CD4-positive, alpha-beta T cell (primary cell): ENCODE results near the gene XPNPEP3. TPM values are rescaled to one million over a fixed set of nuclear protein-coding genes. Genes with fewer than 3 reads are reported as not detected.

Experiments used
- ATAC-seq: fragments of 200-7000 bp; cut with Tn5 transposase; one replicate; pipeline ENCODE4 v1.10.0; 2022; ENCODE audit warnings: mild to moderate bottlenecking; ENCODE audit not compliant: poor library complexity
- CTCF ChIA-PET: fragments of 350-600 bp; sonication (Branson Sonifier 250); formaldehyde crosslinking; loops from one replicate; lab custom pipeline; 2021; ENCODE audit warnings: antibody characterized with exemption, inconsistent platforms; lab: Charles Lee
- POLR2A ChIA-PET: fragments of 350-600 bp; sonication (Branson Sonifier 250); formaldehyde crosslinking; loops from one replicate; lab custom pipeline; 2021; ENCODE audit warnings: antibody characterized with exemption, inconsistent platforms; lab: Charles Lee
- DNase-seq, 14 experiments: peaks; one replicate each; pipeline ENCODE4 v3.0.0-alpha.2; 2013 to 2020; ENCODE audit warnings: mixed read lengths in 2 of 14
- H3K27ac ChIP-seq, 2 donors: one replicate each; pipeline versions ENCODE4 v1.5.1 to v1.7.0; 2013; ENCODE audit warnings: low read length in 2 of 2, low read depth in 1 of 2, mild to moderate bottlenecking in 1 of 2
- H3K27me3 ChIP-seq, 2 experiments: 1 replicate in 1 of 2; 2 replicates in 1 of 2; pipeline versions ENCODE4 v1.6.1 to v1.7.0; 2013; ENCODE audit warnings: low read length in 2 of 2, control low read depth in 1 of 2, mild to moderate bottlenecking in 1 of 2, moderate library complexity in 1 of 2; ENCODE audit not compliant: insufficient read depth in 2 of 2, control insufficient read depth in 1 of 2
- H3K36me3 ChIP-seq: one replicate; pipeline ENCODE4 v1.6.1; 2013; ENCODE audit warnings: low read length, control low read depth; ENCODE audit not compliant: insufficient read depth
- H3K4me1 ChIP-seq: one replicate; pipeline ENCODE4 v1.6.1; 2013; ENCODE audit warnings: low read length, control low read depth; ENCODE audit not compliant: insufficient read depth
- H3K4me3 ChIP-seq: one replicate; pipeline ENCODE4 v1.5.1; 2013; ENCODE audit warnings: mild to moderate bottlenecking, low read length, moderate library complexity
- H3K9me3 ChIP-seq, 2 experiments: 1 replicate in 1 of 2; 2 replicates in 1 of 2; pipeline versions ENCODE4 v1.6.1 to v1.7.0; 2013; ENCODE audit warnings: low read length in 2 of 2, mild to moderate bottlenecking in 2 of 2, control low read depth in 1 of 2, moderate library complexity in 1 of 2; ENCODE audit not compliant: control insufficient read depth in 1 of 2, insufficient read depth in 1 of 2
- H3K27ac Mint-ChIP-seq: one replicate; pipeline ENCODE4 v1.8.0; 2020; ENCODE audit warnings: mixed read lengths
- H3K27me3 Mint-ChIP-seq: one replicate; pipeline ENCODE4 v1.8.0; 2021; ENCODE audit warnings: mixed read lengths
- H3K36me3 Mint-ChIP-seq: one replicate; pipeline ENCODE4 v1.8.0; 2021; ENCODE audit warnings: low read depth, mixed read lengths
- H3K4me1 Mint-ChIP-seq: one replicate; pipeline ENCODE4 v1.8.0; 2021; ENCODE audit warnings: low read depth, mixed read lengths
- H3K4me3 Mint-ChIP-seq: one replicate; pipeline ENCODE4 v1.8.0; 2020; ENCODE audit warnings: mild to moderate bottlenecking, mixed read lengths
- H3K9me3 Mint-ChIP-seq: one replicate; pipeline ENCODE4 v1.8.0; 2020; ENCODE audit warnings: mixed read lengths
- intact Hi-C, 2 experiments: fragments of 100-400 bp; cut with DNase I in 1 of 2; cut with micrococcal nuclease in 1 of 2; formaldehyde crosslinking; loops; one replicate each; pipeline versions ENCODE4 v1.15.1 to v1.9.0; 2023 to 2025; cut with DNase I, micrococcal nuclease
- total RNA-seq, 174 experiments: library from RNA in 2 of 174; stranded (reverse) in 2 of 174; gene quantifications; one replicate each; pipeline ENCODE4 v1.2.3 and lab custom pipeline; 2021 to 2026
- TF ChIP-seq, protein P1 (sequence below): fragments of 200-600 bp; IDR thresholded peaks from one replicate; pipeline ENCODE4 v1.8.0; 2022; ENCODE audit warnings: antibody characterized with exemption, mild to moderate bottlenecking

The XPNPEP3 gene
- total RNA-seq, 2 experiments from 2014 or later, result 16.3 to 17.9 TPM

DNA sequence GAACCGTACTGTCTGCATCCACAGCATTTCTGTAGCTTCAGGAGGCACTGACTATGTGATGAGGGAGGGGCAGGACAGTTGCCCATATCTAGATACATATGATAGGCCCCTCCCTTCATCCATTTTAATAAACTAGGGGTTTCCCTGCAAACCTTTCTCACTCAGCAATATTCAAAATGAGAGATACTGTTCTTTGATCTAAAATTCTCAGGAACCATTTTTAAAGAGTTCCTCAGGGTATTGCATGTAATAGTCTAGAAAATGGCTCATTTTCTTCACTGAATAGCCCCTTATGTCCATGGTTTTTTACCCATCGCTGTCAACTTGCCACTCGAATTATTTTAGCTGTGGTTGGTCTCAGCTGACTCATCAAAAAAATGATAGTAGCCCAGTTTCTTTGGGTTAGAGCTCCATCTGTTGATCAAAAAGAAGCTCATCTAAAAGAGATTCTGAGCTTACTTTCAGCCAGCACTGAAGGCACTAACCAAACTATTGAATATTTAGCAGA is 42.0 kb downstream of the XPNPEP3 start:
- ChIA-PET POLR2A (interaction anchor here (0.6 to 1.4 kb wide), 10 partner anchors 24 to 411 kb away, joined by 3 to 7 read pairs (median 4); partner anchors contain the start of genes RBX1 and ST13), CTCF (interaction anchor here (0.6 to 1.8 kb wide), 6 partner anchors 17 to 874 kb away, joined by 3 to 10 read pairs (median 3); partner anchors contain the start of genes SLC25A17 and XPNPEP3)
- Mint-ChIP-seq H3K4me1 (peaks cover 6% of the 10 kb centered on the region), H3K27me3 (no peaks in the 10 kb centered on the region), H3K36me3 (peaks cover 18% of the 10 kb centered on the region), H3K4me3 (no peak overlapping the region), H3K9me3 (no peaks in the 10 kb centered on the region), H3K27ac (no peak overlapping the region)
- H3K4me1 ChIP-seq, result peaks cover 3% of the 10 kb centered on the region
- ATAC-seq (peak; percentile 60), DNase-seq (peak in 4 of 14 experiments; percentile 4 to 73 (median 68))
- H3K27ac ChIP-seq, result no peak overlapping the region
- H3K9me3 ChIP-seq, result no peaks in the 10 kb centered on the region
- no peak overlapping the region for H3K4me3 ChIP-seq
- no peaks in the 10 kb centered on the region for H3K27me3 ChIP-seq
- intact Hi-C loops, result loop anchor here (1.0 to 5.0 kb wide), 4 partner anchors 42 to 462 kb away; partner anchors contain the start of genes ST13 (in 1 of the 2) and XPNPEP3 (in 1 of the 2)
- TF ChIP-seq, protein P1, sequence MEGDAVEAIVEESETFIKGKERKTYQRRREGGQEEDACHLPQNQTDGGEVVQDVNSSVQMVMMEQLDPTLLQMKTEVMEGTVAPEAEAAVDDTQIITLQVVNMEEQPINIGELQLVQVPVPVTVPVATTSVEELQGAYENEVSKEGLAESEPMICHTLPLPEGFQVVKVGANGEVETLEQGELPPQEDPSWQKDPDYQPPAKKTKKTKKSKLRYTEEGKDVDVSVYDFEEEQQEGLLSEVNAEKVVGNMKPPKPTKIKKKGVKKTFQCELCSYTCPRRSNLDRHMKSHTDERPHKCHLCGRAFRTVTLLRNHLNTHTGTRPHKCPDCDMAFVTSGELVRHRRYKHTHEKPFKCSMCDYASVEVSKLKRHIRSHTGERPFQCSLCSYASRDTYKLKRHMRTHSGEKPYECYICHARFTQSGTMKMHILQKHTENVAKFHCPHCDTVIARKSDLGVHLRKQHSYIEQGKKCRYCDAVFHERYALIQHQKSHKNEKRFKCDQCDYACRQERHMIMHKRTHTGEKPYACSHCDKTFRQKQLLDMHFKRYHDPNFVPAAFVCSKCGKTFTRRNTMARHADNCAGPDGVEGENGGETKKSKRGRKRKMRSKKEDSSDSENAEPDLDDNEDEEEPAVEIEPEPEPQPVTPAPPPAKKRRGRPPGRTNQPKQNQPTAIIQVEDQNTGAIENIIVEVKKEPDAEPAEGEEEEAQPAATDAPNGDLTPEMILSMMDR, result peak; percentile 54
- H3K36me3 ChIP-seq, result peaks cover 4% of the 10 kb centered on the region

GRCh38 chr22:40904101-40904500 is 47.2 kb downstream of the XPNPEP3 start:
- CTCF ChIA-PET, result no interaction called here
- no peak for DNase-seq
- no peak overlapping the region for H3K27ac Mint-ChIP-seq
- intact Hi-C loops, result no loop called here
- TF ChIP-seq, protein P1, result no peak
- H3K27me3 Mint-ChIP-seq, result no peaks in the 10 kb centered on the region
- H3K9me3 Mint-ChIP-seq, result no peaks in the 10 kb centered on the region
- H3K9me3 ChIP-seq, result no peaks in the 10 kb centered on the region
- POLR2A ChIA-PET, result no interaction called here
- no peak overlapping the region for H3K4me3 Mint-ChIP-seq
- peaks cover 9% of the 10 kb centered on the region for H3K36me3 ChIP-seq
- ATAC-seq, result no peak
- H3K4me3 ChIP-seq, result no peak overlapping the region
- no peaks in the 10 kb centered on the region for H3K4me1 ChIP-seq
- H3K36me3 Mint-ChIP-seq, result peaks cover 43% of the 10 kb centered on the region
- H3K27me3 ChIP-seq, result no peaks in the 10 kb centered on the region
- peaks cover 2% of the 10 kb centered on the region for H3K4me1 Mint-ChIP-seq
- no peak overlapping the region for H3K27ac ChIP-seq

DNA sequence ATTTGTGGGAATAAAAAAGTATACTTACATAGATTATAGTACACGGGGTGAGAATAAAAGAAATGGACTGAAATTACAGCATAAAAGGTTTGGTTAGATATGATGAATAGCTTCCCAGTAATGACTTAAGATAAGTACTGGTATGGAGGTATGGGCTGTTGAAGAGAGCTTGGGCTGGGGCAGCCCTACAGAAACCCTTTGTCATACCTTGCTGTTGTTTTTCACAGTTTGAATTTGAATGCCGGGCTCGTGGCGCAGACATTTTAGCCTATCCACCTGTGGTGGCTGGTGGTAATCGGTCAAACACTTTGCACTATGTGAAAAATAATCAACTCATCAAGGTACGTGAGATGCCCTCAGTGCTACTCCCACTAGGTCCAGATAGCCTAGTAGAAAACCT is 51.9 kb downstream of the XPNPEP3 start:
- Histone ChIP-seq H3K4me1 (no peaks in the 10 kb centered on the region), H3K4me3 (no peak overlapping the region), H3K36me3 (peaks cover 24% of the 10 kb centered on the region), H3K9me3 (no peaks in the 10 kb centered on the region), H3K27me3 (no peaks in the 10 kb centered on the region), H3K27ac (no peak overlapping the region)
- Mint-ChIP-seq H3K9me3 (no peaks in the 10 kb centered on the region), H3K4me1 (no peaks in the 10 kb centered on the region), H3K27ac (no peak overlapping the region), H3K36me3 (peaks cover 61% of the 10 kb centered on the region), H3K27me3 (no peaks in the 10 kb centered on the region), H3K4me3 (no peak overlapping the region)
- POLR2A ChIA-PET, result interaction anchor here (1.2 kb wide), 1 partner anchor 14 kb away, joined by 4 read pairs; no protein-coding TSS in a partner anchor
- ATAC-seq (no peak), DNase-seq (no peak)
- CTCF ChIA-PET, result no interaction called here
- TF ChIP-seq, protein P1, result no peak
- intact Hi-C loops, result no loop called here
